ENCODE results near the gene TOMM5.
A peak's percentile ranks its signal among the peaks of the same experiment; 100 is the strongest.

Gene TOMM5

DNA sequence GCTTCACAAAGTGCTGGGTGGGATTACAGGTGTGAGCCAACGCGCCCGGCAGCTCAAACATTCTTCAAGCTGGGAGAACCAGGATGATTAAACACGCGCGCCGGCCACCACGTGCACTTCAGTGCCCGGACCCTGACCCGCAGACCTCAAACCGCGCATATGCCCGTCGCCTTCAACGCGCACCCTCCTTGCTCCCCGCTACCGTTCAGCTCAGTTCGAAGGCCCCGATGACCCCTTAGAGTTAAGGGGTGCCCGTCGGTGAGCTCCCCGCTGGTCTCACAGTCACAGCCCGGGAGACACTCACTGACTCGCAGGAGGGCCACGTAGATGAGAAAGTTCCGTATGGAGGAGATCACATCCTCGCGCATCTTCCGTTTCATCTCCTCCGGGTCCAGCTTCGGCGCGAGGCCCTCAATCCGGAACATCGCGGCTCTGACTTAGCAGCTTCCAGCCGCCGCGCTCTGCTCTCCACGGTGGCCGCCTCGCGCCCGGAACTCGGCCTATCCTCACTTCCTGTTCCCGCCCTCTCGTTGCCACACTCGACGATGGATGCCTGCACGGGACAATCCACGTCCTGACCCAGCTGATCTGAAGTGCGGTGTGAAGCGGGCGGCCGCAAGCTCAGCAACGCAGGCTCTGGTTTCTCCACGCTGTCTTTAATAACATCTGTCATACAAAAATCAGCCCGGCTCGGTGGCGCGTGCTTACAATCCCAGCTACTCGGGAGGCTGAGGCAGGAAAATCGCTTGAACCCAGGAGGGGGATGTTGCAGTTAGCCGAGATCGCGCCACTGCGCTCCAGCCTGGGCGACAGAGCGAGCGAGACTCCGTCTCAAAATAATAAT is at the start of gene TOMM5:
TOMM5 (minus strand) TSS at position 490 of the 844 bp plus-strand sequence; CDS start at position 425, 65 bp downstream.
- peak; percentile 95 for DNase-seq

DNA sequence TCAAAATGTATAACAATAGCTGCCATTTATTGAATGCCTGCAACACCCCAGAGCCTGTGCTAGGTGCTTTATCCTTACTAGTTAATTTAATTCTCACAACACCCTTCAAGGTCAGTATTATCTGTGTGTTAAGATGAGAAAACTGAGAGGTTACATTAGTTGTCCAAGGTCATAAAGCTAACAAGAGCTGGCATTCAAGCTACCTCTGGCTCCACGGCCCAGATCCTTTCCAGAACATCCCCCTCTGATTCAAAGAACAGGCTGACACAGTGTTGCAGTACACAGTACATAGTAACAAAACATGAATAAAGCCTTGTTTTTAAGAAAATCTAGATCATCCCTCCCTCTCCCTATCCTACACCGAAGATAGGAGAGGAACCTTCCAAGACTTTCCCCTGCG is 48.9 kb upstream of the TOMM5 start:
- no peak for DNase-seq

DNA sequence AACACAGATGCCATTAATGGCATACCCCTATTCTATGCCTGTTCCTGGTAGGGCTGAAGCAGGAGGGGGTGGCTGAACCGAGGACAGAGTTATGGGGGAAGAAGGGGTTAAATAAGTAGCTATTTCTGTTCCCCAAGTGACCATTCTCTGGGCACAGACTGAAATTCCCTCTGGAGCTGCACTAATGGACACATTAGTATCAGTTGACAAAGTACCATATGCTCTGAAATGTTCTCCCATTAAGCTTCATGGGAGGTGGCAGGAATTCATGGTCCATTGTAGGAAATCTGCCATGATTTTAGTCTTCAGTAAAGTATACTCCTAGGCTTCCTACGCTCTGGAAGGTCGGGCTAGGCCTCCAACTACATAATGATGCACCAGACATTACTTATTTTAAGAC is 47.8 kb upstream of the TOMM5 start:
- no peak for DNase-seq

DNA sequence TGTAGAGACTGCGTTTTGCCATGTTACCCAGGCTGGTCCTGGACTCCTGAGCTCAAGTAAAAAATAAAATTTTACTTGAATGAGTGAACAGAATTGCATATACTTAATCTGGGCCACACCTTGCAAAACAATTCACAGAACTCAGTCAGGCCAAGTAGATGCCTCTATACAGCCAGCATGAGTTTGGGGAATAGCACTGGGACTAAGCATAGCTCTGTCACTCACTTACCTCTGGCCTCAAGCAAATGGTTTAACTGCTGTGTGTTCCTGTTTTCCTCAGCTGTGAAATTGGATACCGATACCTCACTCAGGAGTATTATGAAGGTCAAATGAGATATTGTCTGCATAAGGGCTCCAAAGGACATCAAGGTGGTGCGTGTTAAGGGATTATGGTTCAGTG is 47.4 kb upstream of the TOMM5 start:
- DNase-seq, result no peak

DNA sequence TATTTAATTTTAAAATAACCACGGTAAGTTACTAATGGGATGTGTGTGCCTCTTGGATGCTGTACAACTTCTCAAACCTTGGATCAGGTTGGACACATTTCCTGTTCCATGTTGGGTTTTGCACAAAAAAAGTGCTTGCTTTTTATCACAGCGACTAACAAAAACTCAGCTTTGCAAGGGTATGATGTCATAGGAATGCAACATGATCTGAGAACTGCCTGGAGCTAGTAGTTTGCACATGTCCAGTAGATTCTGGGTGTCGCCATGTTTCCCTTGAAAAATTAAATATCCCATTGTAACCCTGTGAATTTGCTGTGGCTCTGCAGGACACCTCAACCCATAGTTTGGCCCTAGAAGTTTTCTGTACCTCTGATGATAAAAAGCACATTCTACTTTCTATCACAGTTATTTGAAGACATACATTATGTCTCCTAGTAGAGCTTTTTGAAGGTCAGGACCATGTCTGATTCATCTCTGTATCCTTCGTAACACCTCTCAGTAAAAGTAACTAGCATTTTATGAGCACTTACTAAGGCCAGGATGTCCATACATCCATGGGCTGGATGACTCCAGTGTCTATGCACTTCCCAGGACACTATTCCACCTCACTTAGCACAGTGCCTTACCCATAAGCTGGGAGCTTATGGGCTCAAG is 46.8 kb upstream of the TOMM5 start:
- no peak for DNase-seq

DNA sequence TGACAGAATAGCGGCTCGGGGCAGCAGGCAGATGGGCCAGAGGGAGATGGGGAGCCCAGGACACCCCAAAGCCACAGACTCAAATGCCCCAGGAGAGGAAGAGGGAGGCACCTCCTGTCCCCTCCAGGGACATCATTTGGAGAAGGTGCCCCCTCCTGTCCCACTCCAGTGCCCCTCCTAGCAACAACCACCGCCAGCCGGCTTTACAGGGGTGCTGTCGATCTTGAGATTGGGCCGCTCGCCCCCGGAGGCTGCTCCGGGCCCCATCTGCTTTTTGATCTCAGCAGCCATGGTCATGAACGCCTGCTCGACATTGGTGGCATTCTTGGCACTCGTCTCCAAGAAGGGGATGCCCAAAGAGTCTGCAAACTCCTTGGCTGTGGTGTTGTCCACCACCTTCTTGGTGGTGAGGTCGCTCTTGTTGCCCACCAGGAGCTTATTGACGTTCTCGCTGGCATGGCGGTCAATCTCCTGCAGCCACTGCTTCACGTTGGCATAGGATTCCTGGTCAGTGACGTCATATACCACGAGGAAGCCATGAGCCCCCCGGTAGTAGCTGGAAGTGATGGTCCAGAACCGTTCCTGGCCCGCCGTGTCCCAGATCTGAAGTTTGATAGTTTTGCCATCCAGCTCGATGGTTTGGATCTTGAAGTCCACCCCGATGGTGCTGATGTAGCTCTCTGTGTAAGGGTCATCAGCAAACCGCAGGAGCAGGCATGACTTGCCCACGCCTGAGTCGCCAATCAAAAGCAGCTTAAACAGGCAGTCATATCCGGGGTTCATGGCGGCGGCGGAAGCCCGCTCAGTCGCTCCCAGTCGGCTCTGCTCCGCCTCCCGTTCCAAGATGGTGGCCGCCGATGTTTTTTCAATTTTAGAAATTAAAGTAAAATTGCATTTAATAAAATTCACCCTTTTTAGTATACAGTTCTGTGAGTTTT is 44.4 kb upstream of the TOMM5 start:
- DNase-seq, result no peak

DNA sequence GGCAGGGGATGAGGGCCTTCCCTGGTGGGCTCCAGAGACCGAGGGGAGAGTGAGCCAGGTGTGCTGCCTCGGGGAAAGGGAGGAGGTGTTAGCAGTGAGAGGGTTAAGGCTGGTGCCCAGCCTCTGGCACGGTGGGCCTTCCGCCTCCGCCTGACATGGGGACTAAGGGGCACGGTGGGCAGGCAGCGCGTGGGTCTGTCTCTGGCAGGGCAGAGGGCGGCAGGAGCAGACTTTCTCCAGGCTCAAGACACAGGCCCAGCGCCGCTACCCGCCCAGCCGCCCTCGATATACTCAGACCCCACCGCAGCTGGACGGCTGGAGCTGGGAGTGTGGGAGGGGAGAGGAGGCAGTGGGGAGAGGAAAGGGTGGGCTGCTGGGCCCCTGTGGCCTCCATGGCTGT is 43.4 kb upstream of the TOMM5 start:
- no peak for DNase-seq

DNA sequence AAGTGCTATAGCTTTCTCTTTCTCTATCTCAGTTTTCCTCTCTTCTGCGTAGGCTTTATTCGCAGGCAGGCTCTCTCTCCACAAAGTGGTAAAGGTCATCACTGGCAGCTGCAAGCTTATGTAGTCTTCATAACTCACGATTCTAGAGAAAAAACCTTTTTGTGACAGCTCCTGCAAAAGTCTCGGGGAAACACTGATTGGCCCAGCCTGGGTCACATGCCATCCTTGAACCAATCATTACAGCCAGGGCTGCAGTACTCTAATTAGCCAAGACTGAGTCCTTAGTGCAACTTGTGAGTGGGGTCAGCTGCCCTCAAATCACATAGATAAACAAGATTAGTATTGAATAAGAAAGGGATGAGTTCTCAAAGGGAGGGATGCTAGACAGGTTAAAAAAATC is 40.1 kb upstream of the TOMM5 start:
- DNase-seq, result no peak

DNA sequence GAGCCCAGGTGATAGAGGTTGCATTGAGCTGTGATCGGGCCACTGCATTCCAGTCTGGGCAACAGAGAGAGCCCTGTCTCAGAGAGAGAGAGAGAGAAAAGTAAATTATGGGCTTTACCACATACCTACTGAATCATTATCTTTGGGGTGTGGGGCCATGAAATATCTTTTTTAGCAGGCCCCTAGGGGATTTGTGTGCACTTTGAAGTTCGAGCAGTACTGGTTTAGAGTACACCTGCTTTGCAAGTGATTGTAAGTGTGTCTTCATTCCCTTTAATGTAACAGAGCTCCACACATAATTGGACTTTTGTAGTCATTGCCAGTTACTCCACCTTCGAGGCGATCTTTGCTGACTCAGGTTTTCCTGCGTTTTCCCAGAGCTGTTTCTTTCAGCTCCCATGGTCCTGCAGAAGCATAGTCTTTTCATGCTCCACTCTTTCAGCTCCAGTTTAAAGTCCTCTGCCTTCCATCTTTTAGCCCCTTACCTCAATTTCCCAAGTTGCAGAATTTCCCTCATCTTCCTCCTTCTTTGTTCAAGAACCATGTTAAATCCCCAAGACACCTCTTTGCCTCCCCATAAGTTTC is 34.4 kb upstream of the TOMM5 start:
- DNase-seq, result no peak

DNA sequence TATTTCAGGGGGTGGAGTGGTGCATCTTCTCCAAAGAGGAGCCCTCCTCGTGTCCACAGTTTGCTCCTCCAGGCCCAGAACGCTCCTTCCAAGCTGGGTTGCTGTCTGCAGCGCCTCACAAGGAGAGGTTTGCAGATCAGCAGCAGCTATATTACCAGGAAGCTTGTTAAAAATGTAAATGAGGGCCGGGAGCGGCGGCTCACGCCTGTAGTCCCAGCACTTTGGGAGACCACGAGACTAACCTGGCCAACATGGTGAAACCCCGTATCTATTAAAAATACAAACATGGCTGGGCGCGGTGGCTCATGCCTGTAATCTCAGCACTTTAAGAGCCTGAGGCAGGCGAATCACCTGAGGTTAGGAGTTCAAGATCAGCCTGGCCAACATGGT is 33.4 kb upstream of the TOMM5 start:
- DNase-seq, result no peak

DNA sequence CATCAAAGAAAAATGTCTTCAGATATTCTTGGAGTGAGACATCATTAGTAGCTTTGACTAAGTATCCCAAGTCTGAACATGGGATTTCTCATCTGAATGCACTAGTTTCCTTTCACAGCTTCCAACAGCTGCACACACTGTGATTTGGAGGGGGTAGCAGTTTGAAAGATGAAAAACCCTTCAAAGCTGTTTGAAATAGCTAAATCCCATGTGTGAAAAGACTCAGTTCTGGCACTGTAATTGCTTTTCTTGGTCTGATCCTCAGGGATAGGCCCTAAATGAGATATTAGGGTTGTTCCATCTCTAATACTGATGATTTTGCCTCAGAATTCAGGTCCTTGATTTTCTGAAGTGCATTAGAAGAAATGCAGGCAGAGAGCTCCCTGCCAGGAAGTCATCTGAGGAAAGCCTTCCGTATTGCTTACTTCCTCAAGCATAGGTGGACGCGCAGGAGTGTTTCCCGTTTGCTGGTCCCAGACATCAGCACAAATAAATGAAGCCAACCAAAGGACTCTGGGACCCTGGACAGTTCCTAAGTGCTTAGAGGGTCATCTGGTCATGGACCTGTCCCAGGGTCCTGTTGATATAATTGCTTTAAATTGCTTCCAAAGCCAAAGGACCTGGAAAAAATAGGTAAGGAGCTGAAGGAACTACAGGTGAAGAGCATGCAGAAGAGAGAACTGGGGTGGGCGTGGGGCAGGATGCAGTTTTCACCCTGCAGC is 32.8 kb upstream of the TOMM5 start:
- DNase-seq, result no peak

DNA sequence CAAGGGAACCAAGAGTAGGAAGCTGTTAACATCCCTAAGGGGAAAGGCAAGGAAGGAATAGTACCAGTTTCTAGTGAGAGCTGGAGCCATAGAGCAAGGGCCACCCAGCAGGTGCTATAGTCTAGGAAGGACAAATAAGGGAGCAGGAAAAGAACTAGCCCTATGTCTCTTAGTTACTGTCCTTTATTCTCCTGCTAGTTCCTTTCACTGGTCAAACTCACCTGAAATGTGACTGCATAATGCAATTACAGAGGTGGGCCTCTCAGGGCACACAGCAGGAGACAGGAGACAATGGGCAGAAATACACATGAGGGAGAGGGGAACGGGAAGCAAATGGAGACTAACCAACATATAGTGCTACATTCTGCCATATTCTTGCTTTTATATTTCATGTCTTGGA is 31.7 kb upstream of the TOMM5 start:
- no peak for DNase-seq

DNA sequence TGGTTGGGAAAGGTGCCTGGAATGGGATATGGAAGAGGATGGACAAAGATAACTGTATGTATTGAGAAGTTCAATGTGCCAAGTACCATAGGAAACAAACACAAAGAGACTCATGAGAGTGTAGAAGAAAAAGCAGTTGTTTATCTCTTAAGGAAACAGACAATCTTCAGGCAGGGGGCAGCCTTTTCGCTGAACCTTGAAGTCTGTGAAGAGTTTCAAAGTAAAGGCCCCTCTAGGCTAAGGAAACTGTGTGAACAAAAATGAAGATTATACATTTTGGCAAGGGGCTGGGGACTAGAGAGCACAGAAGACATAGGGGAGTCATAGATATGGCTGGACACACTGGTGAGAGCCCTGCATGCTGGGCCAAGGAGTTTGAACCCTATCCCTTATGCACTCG is 30.9 kb upstream of the TOMM5 start:
- no peak for DNase-seq

DNA sequence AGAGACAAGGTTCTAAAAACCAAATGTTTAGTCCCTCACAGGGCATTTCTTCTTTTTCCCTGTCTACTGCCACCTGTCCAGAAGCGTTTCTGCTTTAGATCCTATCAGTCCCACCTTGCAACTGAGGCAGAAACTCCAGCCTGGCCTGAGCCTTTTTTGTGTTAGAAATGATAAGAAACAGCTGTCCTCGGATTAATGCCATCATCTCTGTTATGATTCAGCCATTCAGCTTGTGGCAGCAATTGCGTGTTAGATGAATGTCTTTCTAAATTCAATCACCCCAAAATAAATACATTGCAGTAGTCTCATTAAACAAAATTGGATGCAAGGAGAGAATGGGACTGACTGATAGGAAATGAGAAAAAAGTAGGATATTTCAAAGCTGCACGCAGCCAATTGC is 30.1 kb upstream of the TOMM5 start:
- DNase-seq, result no peak

DNA sequence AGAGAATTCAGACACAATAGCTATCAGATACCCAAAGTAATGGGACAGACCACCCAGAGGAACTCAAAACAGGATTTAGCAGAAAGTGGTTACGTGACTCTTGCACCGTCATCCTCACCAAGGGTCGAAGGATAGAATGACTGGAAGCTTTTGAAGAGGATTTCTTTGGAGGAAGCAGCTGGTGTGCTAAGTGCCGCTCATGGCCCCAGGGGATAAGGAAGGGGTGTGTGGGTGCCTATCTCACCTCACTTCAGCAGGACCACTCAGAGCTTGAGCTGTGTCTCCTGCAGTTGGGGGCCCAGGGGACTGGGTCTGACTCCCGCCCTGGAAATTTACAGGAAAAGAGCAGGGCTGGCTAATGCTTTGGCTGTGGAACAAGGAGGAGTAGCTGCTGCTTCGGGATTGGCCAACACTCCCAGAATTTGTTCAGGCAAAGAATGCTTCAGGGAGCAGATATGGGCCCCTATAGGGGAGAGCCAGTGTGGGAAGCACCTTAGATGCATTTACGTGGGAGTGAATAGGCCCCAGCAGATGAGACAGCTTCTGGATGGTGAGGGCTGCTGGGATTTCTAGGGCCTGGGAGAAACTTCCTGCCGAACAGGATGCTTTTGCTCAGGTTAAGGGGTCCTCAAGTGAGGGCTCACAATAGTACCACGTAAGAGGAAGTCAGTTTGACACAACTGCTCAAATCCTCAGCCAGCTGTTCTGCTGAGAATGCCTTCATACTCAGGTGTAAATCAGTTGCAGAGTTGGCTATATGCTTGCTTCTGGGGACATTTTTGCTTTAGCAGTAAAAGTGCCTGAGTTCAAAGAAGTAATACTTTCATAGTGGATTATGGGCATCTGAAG is 29.1 kb upstream of the TOMM5 start:
- DNase-seq, result no peak

DNA sequence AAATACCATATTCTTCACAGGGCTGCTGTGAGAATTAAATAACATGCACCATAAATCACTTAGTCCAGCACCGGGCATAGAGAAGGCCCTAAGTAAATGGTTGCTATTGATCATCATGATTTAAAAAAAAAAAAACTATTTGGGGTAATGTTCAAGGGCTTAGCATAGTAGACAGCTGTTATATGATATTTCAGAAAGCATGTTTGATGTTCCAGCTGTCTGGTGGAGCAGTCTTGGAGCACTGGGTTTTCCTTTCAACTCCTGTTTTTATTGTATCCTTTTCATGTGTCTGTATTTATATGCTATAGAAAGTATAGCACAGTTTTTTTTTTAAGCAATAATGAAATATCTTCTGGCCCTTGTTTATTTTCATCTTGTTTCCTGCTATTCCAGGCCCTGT is 28.0 kb upstream of the TOMM5 start:
- no peak for DNase-seq

DNA sequence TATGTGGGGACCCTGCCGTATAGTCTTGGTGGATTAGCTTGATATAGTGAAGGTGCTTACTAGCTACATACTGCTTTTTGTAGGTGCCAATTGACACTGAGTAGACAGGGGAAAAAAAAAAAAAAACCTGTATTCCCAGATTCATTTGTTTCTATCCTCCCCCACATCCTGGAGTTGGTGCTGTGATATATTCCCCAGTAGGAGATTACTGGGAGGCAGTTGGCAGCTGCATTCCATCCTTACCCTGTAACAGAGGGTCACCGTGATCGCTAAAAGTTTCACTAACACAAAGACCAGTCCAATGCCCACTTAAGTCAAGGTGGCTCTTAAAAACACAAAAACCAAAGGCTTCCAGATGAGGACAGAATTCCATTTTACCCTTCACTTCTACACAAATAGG is 27.4 kb upstream of the TOMM5 start:
- no peak for DNase-seq

DNA sequence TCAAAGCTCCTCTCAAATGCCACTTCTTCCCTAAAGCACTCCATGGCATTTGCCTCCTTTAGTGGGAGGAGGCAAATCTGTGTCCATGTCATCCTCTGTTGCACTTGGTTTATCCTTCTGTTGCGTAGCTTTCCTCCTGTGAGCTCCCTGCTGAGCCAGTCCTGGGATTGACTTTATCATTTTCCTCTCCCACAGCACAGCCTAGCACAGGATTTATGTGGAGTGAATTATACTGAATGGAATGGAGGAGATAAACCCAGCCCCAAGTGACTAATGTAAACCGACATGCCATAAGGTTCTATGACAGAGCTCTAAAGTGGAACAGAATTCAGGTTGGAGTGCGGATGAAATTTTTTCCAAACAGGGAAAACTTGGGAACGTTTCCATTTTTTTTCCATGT is 26.4 kb upstream of the TOMM5 start:
- DNase-seq, result no peak

DNA sequence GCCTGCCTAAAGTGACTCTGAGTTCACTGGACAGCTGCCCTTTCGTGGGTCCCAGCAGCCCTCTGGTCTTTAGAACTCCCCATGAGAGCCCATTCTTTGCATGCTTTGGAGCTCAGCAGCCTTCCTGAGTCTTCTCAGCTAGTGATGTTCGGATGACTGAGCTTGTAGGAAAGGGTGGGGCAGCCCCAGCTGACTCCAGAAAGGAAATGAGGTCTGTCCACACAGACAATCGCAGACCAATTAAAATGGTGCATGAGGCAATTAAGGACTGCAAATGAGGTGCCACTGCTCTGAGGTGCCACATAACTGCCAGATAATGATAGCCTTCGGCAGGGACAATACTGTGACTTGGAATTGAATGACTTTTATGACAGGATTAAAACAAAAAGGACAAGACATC is 25.4 kb upstream of the TOMM5 start:
- no peak for DNase-seq

DNA sequence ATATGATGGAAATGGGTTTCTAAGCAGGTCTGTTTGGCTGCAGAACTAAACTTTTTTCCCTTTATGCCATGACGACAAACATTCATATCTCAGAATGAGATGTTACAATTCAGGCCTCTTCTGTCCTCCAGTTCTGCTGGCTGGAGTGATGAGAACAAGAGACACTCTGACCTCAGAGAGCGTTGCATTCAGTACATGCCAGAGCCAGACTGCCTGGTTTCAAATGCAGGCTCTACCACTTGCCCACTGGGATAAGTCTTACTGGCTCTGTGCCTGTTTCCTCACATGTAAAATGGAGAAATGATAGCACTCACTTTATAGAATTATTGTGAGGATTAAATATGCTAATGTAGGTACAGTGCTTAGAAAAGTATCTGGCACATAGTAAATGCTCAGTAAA is 24.8 kb upstream of the TOMM5 start:
- no peak for DNase-seq

DNA sequence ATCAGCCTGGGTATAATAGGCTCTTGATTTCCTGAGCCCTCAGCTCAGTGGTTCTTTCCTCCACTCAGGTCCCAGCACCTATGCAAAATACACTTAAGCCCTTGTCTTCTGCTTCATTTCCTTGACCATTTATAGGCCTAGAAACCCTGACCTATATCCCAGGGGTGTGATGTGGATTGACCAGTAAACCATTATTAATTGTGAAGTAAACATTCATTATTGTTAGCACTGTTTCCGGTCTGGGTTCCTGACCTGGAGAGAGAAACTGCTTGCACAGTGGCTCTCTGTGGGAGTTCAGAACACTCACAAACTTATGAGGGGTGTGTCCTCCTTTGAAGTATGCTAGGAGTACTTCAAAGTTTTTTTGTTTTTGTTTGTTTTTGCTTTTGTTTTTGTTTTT is 19.6 kb upstream of the TOMM5 start:
- DNase-seq, result no peak

DNA sequence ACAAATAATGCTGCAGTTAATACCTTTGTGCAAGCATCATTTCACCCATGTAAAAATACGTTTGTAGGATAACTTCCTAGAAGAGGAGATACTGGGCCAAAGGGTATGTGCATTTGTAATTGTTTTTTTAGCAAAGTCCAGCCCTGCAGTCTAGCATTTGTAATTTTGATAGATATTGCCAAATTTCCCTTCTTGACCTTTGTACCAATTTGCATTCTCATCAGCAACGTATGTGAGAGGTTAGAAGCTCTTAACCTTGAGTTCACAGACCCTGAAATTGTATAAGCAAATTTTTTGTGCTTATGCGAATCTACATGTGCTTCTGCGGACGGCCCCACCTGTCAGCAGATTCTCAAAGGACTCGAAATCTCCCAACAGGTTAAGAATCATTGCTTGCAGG is 18.6 kb upstream of the TOMM5 start:
- no peak for DNase-seq

All from DMS53 (cell line).